K562 (cell line): ENCODE data around the gene ATP6V1F. TPM values are rescaled to one million over a fixed set of nuclear protein-coding genes. Genes with fewer than 3 reads are reported as not detected.

Experiments used
- RCOR1 ChIP-seq, 2 experiments: IDR thresholded peaks; 2 replicates each; pipeline ENCODE4 v1.6.1; 2012; ENCODE audit warnings: low read depth in 2 of 2, low read length in 2 of 2, borderline replicate concordance in 1 of 2, improper control_type of control experiment in 1 of 2
- SNIP1 ChIP-seq: fragments of 450-650 bp; IDR thresholded peaks from 2 replicates; pipeline ENCODE4 v1.7.1; 2017; ENCODE audit warnings: low read depth, mild to moderate bottlenecking
- polyA plus RNA-seq, 8 experiments: library from polyadenylated mRNA; depleted of rRNA in 4 of 8; stranded (reverse) in 5 of 8; unstranded in 3 of 8; fragments of >200 nt; fragmentation: Nextera tagmentation in 2 of 8; fragmentation: Illumina TruSeq in 1 of 8; extraction: Ambion mirVana in 2 of 8; extraction: Trizol in 1 of 8; gene quantifications; 2 replicates each; pipeline versions ENCODE4 v1.2.1 to v1.2.3, GENCODE V29; 2011 to 2014; ENCODE audit warnings: inconsistent platforms in 1 of 8, missing spikeins in 1 of 8
- total RNA-seq, 7 experiments: library from RNA; depleted of rRNA in 6 of 7; stranded (reverse); fragments of >200 nt in 6 of 7; fragmentation: Illumina TruSeq in 2 of 7; extraction: Trizol in 2 of 7; gene quantifications; 2 replicates each; pipeline versions ENCODE4 v1.2.1 to v1.2.3, GENCODE V29; 2011 to 2021; ENCODE audit warnings: low replicate concordance in 1 of 7
- TF ChIP-seq, protein P1 (sequence below), 2 experiments: fragments of 450-650 bp in 1 of 2; IDR thresholded peaks; 2 replicates each; pipeline ENCODE4 v1.6.1; 2011 to 2017; ENCODE audit warnings: low read depth in 2 of 2, antibody characterized with exemption in 1 of 2, borderline replicate concordance in 1 of 2, low read length in 1 of 2, mild to moderate bottlenecking in 1 of 2, mixed read lengths in 1 of 2; ENCODE audit not compliant: control insufficient read depth in 1 of 2
- TF ChIP-seq, protein P2 (sequence below): fragments of 450-650 bp; IDR thresholded peaks from 2 replicates; pipeline ENCODE4 v1.6.1; 2018; ENCODE audit warnings: mild to moderate bottlenecking, low read depth; ENCODE audit not compliant: partially characterized antibody
- TF ChIP-seq, protein P3 (sequence below): sonication (generic); formaldehyde crosslinking; IDR thresholded peaks from 2 replicates; pipeline ENCODE4 v1.8.0; 2023; ENCODE audit warnings: mild to moderate bottlenecking, missing genetic modification reagents

ATP6V1F gene
- total and polyA plus RNA-seq, 9 of the 15 experiments (the other 6 are each of a cell fraction or from before 2014, with no cell fraction given): 206 to 1,123 (median 542) TPM

DNA sequence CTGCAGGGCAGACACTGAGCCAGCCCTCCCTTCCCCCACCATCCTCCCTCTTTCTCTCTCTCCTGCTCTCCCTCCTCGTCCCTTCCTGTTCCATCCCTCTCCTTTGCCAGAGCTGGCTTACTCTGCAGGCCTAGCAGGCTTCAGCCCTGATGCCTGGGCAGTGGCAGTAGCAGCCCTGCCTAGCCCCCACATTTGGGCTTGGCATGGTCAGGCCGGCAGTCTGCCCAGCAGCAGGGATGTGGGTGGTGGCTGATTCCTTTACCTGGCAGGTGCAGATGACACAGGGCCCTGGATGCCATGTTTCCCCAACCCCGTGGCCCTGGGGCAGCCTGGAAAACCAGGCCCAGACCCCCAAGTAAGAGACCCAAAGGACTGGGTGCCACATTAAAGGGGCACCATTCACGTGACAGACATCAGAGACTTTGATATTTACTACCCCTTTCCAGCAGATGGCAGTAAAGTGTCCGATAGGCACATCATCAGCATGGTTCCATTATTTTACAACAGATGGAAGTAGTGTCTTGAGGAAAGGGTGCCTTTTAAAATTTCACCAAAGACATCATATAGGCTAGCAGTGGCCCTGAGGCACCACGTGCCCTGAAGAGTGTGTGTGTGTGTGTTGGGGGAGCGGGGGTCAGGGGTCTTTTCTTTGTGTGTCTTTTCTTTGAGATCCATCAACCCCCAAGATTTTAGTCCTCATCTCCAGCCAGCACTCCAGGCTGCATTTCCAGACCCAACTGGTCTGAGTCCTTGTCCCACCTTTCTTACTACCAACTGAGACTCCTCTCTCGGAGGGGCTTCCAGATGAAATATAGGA lies 41.9 kb downstream of the ATP6V1F start (continued):
- TF ChIP-seq, protein P1, sequence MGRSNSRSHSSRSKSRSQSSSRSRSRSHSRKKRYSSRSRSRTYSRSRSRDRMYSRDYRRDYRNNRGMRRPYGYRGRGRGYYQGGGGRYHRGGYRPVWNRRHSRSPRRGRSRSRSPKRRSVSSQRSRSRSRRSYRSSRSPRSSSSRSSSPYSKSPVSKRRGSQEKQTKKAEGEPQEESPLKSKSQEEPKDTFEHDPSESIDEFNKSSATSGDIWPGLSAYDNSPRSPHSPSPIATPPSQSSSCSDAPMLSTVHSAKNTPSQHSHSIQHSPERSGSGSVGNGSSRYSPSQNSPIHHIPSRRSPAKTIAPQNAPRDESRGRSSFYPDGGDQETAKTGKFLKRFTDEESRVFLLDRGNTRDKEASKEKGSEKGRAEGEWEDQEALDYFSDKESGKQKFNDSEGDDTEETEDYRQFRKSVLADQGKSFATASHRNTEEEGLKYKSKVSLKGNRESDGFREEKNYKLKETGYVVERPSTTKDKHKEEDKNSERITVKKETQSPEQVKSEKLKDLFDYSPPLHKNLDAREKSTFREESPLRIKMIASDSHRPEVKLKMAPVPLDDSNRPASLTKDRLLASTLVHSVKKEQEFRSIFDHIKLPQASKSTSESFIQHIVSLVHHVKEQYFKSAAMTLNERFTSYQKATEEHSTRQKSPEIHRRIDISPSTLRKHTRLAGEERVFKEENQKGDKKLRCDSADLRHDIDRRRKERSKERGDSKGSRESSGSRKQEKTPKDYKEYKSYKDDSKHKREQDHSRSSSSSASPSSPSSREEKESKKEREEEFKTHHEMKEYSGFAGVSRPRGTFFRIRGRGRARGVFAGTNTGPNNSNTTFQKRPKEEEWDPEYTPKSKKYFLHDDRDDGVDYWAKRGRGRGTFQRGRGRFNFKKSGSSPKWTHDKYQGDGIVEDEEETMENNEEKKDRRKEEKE (IDR thresholded peaks at IDR 0.05; ENCODE audit: borderline replicate concordance in 1 of 2, control insufficient read depth in 1 of 2, low read depth in 2 of 2, low read length in 1 of 2): no peak
- TF ChIP-seq, protein P2, sequence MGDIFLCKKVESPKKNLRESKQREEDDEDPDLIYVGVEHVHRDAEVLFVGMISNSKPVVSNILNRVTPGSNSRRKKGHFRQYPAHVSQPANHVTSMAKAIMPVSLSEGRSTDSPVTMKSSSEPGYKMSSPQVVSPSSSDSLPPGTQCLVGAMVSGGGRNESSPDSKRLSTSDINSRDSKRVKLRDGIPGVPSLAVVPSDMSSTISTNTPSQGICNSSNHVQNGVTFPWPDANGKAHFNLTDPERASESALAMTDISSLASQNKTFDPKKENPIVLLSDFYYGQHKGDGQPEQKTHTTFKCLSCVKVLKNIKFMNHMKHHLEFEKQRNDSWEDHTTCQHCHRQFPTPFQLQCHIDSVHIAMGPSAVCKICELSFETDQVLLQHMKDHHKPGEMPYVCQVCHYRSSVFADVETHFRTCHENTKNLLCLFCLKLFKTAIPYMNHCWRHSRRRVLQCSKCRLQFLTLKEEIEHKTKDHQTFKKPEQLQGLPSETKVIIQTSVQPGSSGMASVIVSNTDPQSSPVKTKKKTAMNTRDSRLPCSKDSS: no peak
- TF ChIP-seq RCOR1 (IDR thresholded peaks at IDR 0.05; ENCODE audit: borderline replicate concordance in 1 of 2, low read depth in 2 of 2, low read length in 2 of 2) (no peak), SNIP1 (no peak)
- TF ChIP-seq, protein P3, sequence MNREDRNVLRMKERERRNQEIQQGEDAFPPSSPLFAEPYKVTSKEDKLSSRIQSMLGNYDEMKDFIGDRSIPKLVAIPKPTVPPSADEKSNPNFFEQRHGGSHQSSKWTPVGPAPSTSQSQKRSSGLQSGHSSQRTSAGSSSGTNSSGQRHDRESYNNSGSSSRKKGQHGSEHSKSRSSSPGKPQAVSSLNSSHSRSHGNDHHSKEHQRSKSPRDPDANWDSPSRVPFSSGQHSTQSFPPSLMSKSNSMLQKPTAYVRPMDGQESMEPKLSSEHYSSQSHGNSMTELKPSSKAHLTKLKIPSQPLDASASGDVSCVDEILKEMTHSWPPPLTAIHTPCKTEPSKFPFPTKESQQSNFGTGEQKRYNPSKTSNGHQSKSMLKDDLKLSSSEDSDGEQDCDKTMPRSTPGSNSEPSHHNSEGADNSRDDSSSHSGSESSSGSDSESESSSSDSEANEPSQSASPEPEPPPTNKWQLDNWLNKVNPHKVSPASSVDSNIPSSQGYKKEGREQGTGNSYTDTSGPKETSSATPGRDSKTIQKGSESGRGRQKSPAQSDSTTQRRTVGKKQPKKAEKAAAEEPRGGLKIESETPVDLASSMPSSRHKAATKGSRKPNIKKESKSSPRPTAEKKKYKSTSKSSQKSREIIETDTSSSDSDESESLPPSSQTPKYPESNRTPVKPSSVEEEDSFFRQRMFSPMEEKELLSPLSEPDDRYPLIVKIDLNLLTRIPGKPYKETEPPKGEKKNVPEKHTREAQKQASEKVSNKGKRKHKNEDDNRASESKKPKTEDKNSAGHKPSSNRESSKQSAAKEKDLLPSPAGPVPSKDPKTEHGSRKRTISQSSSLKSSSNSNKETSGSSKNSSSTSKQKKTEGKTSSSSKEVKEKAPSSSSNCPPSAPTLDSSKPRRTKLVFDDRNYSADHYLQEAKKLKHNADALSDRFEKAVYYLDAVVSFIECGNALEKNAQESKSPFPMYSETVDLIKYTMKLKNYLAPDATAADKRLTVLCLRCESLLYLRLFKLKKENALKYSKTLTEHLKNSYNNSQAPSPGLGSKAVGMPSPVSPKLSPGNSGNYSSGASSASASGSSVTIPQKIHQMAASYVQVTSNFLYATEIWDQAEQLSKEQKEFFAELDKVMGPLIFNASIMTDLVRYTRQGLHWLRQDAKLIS (CRISPR knock-in tag): no peak
